Parathyroid adenoma (tissue), 2 donors: Measurements from ENCODE around the gene SPG7.

ENCODE experiments used
- H2AFZ ChIP-seq: fragments of 300-600 bp; sonication (generic); one replicate; pipeline ENCODE4 v1.7.0; 2017; ENCODE audit warnings: antibody characterized with exemption, mild to moderate bottlenecking
- H3K27ac ChIP-seq: fragments of 300-600 bp; sonication (generic); one replicate; pipeline ENCODE4 v1.7.0; 2017
- H3K27me3 ChIP-seq: fragments of 300-600 bp; sonication (generic); one replicate; pipeline ENCODE4 v1.7.0; 2017; ENCODE audit warnings: low read length; ENCODE audit not compliant: control insufficient read depth, insufficient read depth
- H3K36me3 ChIP-seq: fragments of 300-600 bp; sonication (generic); one replicate; pipeline ENCODE4 v1.7.0; 2017; ENCODE audit warnings: low read length; ENCODE audit not compliant: control insufficient read depth, insufficient read depth
- H3K4me1 ChIP-seq: fragments of 300-600 bp; sonication (generic); one replicate; pipeline ENCODE4 v1.7.0; 2017; ENCODE audit warnings: control low read depth
- H3K4me2 ChIP-seq: fragments of 300-600 bp; sonication (generic); one replicate; pipeline ENCODE4 v1.7.0; 2017; ENCODE audit warnings: low read length
- H3K4me3 ChIP-seq: fragments of 300-600 bp; sonication (generic); one replicate; pipeline ENCODE4 v1.7.0; 2017; ENCODE audit warnings: low read depth, low read length
- H3K79me2 ChIP-seq: fragments of 300-600 bp; sonication (generic); one replicate; pipeline ENCODE4 v1.7.0; 2017; ENCODE audit warnings: control low read depth
- H3K9ac ChIP-seq: fragments of 300-600 bp; sonication (generic); one replicate; pipeline ENCODE4 v1.7.0; 2017; ENCODE audit warnings: mild to moderate bottlenecking
- H3K9me3 ChIP-seq: fragments of 300-600 bp; sonication (generic); one replicate; pipeline ENCODE4 v1.7.0; 2017; ENCODE audit warnings: low read length; ENCODE audit not compliant: control insufficient read depth
- CTCF ChIP-seq: fragments of 300-600 bp; sonication (generic); IDR thresholded peaks from one replicate; pipeline ENCODE4 v1.7.0; 2017; ENCODE audit warnings: antibody characterized with exemption, mild to moderate bottlenecking
- donor health status: primary hyperparathyroidism.

Gene SPG7

GRCh38 chr16:89549007-89549700, 41.0 kb downstream of the SPG7 start:
- Histone ChIP-seq H3K27ac (no peak overlapping the region), H3K9me3 (no peaks in the 10 kb centered on the region), H3K4me1 (no peaks in the 10 kb centered on the region), H3K4me2 (no peak overlapping the region), H3K9ac (no peak overlapping the region), H2AFZ (no peak overlapping the region), H3K36me3 (no peaks in the 10 kb centered on the region), H3K4me3 (no peak overlapping the region), H3K27me3 (no peaks in the 10 kb centered on the region), H3K79me2 (peaks cover 1% of the 10 kb centered on the region)
- no peak for TF ChIP-seq CTCF

GRCh38 chr16:89550421-89551007, 42.3 kb downstream of the SPG7 start:
- no peaks in the 10 kb centered on the region for H3K79me2 ChIP-seq
- no peaks in the 10 kb centered on the region for H3K9me3 ChIP-seq
- H3K27ac ChIP-seq = no peak overlapping the region
- no peaks in the 10 kb centered on the region for H3K27me3 ChIP-seq
- no peak for TF ChIP-seq CTCF
- no peak overlapping the region for H3K4me2 ChIP-seq
- no peak overlapping the region for H2AFZ ChIP-seq
- no peaks in the 10 kb centered on the region for H3K4me1 ChIP-seq
- H3K36me3 ChIP-seq = no peaks in the 10 kb centered on the region
- no peak overlapping the region for H3K9ac ChIP-seq
- H3K4me3 ChIP-seq = no peak overlapping the region

GRCh38 chr16:89552329-89552728, 44.1 kb downstream of the SPG7 start:
- no peaks in the 10 kb centered on the region for H3K79me2 ChIP-seq
- H3K27me3 ChIP-seq = no peaks in the 10 kb centered on the region
- no peak overlapping the region for H3K9ac ChIP-seq
- H3K4me1 ChIP-seq = no peaks in the 10 kb centered on the region
- no peaks in the 10 kb centered on the region for H3K9me3 ChIP-seq
- no peak overlapping the region for H3K4me3 ChIP-seq
- no peak overlapping the region for H3K4me2 ChIP-seq
- H2AFZ ChIP-seq = no peak overlapping the region
- TF ChIP-seq CTCF = no peak
- no peak overlapping the region for H3K27ac ChIP-seq
- no peaks in the 10 kb centered on the region for H3K36me3 ChIP-seq

- no peak overlapping the region for H3K9ac ChIP-seq
- H3K36me3 ChIP-seq = no peaks in the 10 kb centered on the region
- no peak overlapping the region for H2AFZ ChIP-seq
- H3K4me1 ChIP-seq = no peaks in the 10 kb centered on the region
- H3K27ac ChIP-seq = no peak overlapping the region
- no peaks in the 10 kb centered on the region for H3K27me3 ChIP-seq
- H3K9me3 ChIP-seq = no peaks in the 10 kb centered on the region
- no peaks in the 10 kb centered on the region for H3K79me2 ChIP-seq
- H3K4me3 ChIP-seq = no peak overlapping the region
- no peak overlapping the region for H3K4me2 ChIP-seq
- TF ChIP-seq CTCF = no peak
Measured at GRCh38 chr16:89552913-89553312, 44.7 kb downstream of the SPG7 start.

GRCh38 chr16:89553733-89554132, 45.5 kb downstream of the SPG7 start:
- Histone ChIP-seq H2AFZ (no peak overlapping the region), H3K9me3 (no peaks in the 10 kb centered on the region), H3K4me3 (no peak overlapping the region), H3K4me2 (no peak overlapping the region), H3K79me2 (no peaks in the 10 kb centered on the region), H3K4me1 (no peaks in the 10 kb centered on the region), H3K27ac (no peak overlapping the region), H3K9ac (no peak overlapping the region), H3K36me3 (no peaks in the 10 kb centered on the region), H3K27me3 (no peaks in the 10 kb centered on the region)
- no peak for TF ChIP-seq CTCF
